Measurements from ENCODE around the gene FEN1.

- TF ChIP-seq POLR2AphosphoS5 (IDR thresholded peaks at IDR 0.05) (no peak), CTCF (IDR thresholded peaks at IDR 0.05) (no peak), POLR2A (IDR thresholded peaks at IDR 0.05; ENCODE audit: low read depth) (no peak)
These were observed 37.9 kb upstream of the FEN1 start for GRCh38 chr11:61754534-61755482.

Data from esophagus muscularis mucosa (tissue), 3 donors.